ENCODE results near the gene EPHA5. TPM values are rescaled to one million over a fixed set of nuclear protein-coding genes. Genes with fewer than 3 reads are reported as not detected.

The EPHA5 gene
- total RNA-seq (2022) = 0.11 and 0.26 TPM in 2 replicates
- Bru-seq, nascent RNA = percentile 16 among the genes with signal in this experiment
- BruChase-seq, experiment 1, labeled RNA remaining after a 2-hour chase = percentile 16 among the genes with signal in this experiment
- percentile 14 among the genes with signal in this experiment for BruChase-seq, experiment 2, labeled RNA remaining after a 6-hour chase
- long read RNA-seq = 0 reads

- Mint-ChIP-seq H3K4me1 (ENCODE audit: low read depth, unreplicated experiment) (peaks cover 13% of the 10 kb centered on the region), H3K4me3 (ENCODE audit: unreplicated experiment) (peak within 1 kb of the TSS; percentile 77), H3K36me3 (ENCODE audit: insufficient read depth, unreplicated experiment) (no peaks in the 10 kb centered on the region), H3K27me3 (ENCODE audit: insufficient read depth, unreplicated experiment) (peaks cover 5% of the 10 kb centered on the region), H3K27ac (ENCODE audit: unreplicated experiment) (no peak within 1 kb of the TSS), H3K9me3 (ENCODE audit: unreplicated experiment) (no peaks in the 10 kb centered on the region)
- Histone ChIP-seq H3K9me3 (no peaks in the 10 kb centered on the region), H3K4me1 (peaks cover 14% of the 10 kb centered on the region), H3K27me3 (replicated peaks; ENCODE audit: control insufficient read depth, insufficient read depth, low read length) (no peaks in the 10 kb centered on the region; the same call in 1 of the 2 replicates), H3K4me3 (ENCODE audit: low read depth, low read length) (peak within 1 kb of the TSS; percentile 25), H3K36me3 (ENCODE audit: control insufficient read depth, insufficient read depth, low read length) (no peaks in the 10 kb centered on the region)
- CTCF ChIA-PET = interaction anchor here (0.5 kb wide), 2 partner anchors 866 to 1812 kb away, joined by 3 read pairs; no protein-coding TSS in a partner anchor
- peak; percentile 55 to 60 for DNase-seq
- POLR2A ChIA-PET = no interaction called here
- TF ChIP-seq, protein P1, sequence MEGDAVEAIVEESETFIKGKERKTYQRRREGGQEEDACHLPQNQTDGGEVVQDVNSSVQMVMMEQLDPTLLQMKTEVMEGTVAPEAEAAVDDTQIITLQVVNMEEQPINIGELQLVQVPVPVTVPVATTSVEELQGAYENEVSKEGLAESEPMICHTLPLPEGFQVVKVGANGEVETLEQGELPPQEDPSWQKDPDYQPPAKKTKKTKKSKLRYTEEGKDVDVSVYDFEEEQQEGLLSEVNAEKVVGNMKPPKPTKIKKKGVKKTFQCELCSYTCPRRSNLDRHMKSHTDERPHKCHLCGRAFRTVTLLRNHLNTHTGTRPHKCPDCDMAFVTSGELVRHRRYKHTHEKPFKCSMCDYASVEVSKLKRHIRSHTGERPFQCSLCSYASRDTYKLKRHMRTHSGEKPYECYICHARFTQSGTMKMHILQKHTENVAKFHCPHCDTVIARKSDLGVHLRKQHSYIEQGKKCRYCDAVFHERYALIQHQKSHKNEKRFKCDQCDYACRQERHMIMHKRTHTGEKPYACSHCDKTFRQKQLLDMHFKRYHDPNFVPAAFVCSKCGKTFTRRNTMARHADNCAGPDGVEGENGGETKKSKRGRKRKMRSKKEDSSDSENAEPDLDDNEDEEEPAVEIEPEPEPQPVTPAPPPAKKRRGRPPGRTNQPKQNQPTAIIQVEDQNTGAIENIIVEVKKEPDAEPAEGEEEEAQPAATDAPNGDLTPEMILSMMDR (IDR thresholded peaks at IDR 0.05; ENCODE audit: insufficient read depth in 1 of 2, low read depth in 1 of 2, low read length in 1 of 2, severe bottlenecking in 1 of 2, unreplicated experiment in 1 of 2) = peak in 1 of 2 experiments; percentile 39
- no TSS peak for BruUV-seq (replicated peaks)
- intact Hi-C loops (cut with micrococcal nuclease; ENCODE audit: unreplicated experiment) = no loop called here
Measured at GRCh38 chr4:65670331-65671031, at the start of gene EPHA5. Gene EPHA5 (minus strand): TSS chr4:65670489. CDS start chr4:65669742, 747 bp downstream.

DNA sequence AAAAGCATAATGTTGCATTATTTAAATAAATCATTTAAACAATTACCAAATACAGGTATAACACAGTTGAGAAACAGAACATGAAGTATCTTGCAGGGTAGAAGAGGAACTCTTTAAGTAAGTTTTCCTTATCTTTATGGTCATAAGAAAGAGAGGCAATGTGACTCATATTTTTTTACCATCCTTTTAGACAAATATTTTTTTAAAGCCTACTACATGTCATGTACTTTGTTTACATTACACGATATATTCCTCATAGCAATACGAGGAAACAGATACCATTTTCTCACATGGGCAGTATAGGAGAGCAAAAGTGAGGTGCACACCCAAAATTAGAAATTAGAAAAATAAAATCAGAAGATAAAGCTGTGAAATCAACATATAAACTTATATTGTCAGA, 49.3 kb upstream of the EPHA5 start:
- POLR2A ChIA-PET = no interaction called here
- no peak overlapping the region for H3K27ac Mint-ChIP-seq (ENCODE audit: unreplicated experiment)
- no TSS peak for BruUV-seq (replicated peaks)

DNA sequence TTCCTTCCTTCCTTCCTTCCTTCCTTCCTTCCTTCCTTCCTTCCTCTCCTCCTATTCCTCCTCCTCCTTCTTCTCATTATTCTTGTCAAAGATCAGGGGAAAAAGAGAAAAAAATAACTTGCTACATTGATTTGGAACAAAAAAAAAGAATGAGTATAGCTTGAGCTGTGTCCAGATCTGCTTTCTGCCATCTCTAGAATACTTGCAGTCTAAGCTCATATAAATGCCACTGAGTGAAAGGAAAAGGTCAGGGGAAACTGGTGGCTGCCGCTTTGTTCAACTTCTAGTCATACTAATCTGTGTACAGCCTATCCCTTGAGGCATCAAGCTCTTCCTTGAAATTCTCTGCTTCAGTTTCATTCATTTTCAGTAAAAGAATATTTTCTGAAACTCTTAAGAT, 28.3 kb upstream of the EPHA5 start:
- H3K4me1 ChIP-seq = no peaks in the 10 kb centered on the region
- no peak overlapping the region for H3K27ac Mint-ChIP-seq (ENCODE audit: unreplicated experiment)
- no TSS peak for BruUV-seq (replicated peaks)

More for the DNA sequence above, 49.3 kb upstream of the EPHA5 start:
- Histone ChIP-seq H3K4me1 (no peaks in the 10 kb centered on the region), H3K27me3 (replicated peaks; ENCODE audit: control insufficient read depth, insufficient read depth, low read length) (no peaks in the 10 kb centered on the region), H3K9me3 (no peaks in the 10 kb centered on the region), H3K4me3 (ENCODE audit: low read depth, low read length) (no peak overlapping the region), H3K36me3 (ENCODE audit: control insufficient read depth, insufficient read depth, low read length) (no peaks in the 10 kb centered on the region)
- no peak for DNase-seq
- Mint-ChIP-seq H3K4me3 (ENCODE audit: unreplicated experiment) (no peak overlapping the region), H3K36me3 (ENCODE audit: insufficient read depth, unreplicated experiment) (no peaks in the 10 kb centered on the region), H3K4me1 (ENCODE audit: low read depth, unreplicated experiment) (no peaks in the 10 kb centered on the region), H3K9me3 (ENCODE audit: unreplicated experiment) (no peaks in the 10 kb centered on the region), H3K27me3 (ENCODE audit: insufficient read depth, unreplicated experiment) (peaks cover 2% of the 10 kb centered on the region)
- TF ChIP-seq, protein P1 (IDR thresholded peaks at IDR 0.05; ENCODE audit: insufficient read depth in 1 of 2, low read depth in 1 of 2, low read length in 1 of 2, severe bottlenecking in 1 of 2, unreplicated experiment in 1 of 2) = no peak
- CTCF ChIA-PET = no interaction called here
- intact Hi-C loops (cut with micrococcal nuclease; ENCODE audit: unreplicated experiment) = no loop called here

More for the DNA sequence above, 28.3 kb upstream of the EPHA5 start:
- Mint-ChIP-seq H3K4me1 (ENCODE audit: low read depth, unreplicated experiment) (no peaks in the 10 kb centered on the region), H3K36me3 (ENCODE audit: insufficient read depth, unreplicated experiment) (no peaks in the 10 kb centered on the region), H3K4me3 (ENCODE audit: unreplicated experiment) (no peak overlapping the region), H3K9me3 (ENCODE audit: unreplicated experiment) (no peaks in the 10 kb centered on the region), H3K27me3 (ENCODE audit: insufficient read depth, unreplicated experiment) (no peaks in the 10 kb centered on the region)
- Histone ChIP-seq H3K36me3 (ENCODE audit: control insufficient read depth, insufficient read depth, low read length) (no peaks in the 10 kb centered on the region), H3K4me3 (ENCODE audit: low read depth, low read length) (no peak overlapping the region), H3K9me3 (no peaks in the 10 kb centered on the region), H3K27me3 (replicated peaks; ENCODE audit: control insufficient read depth, insufficient read depth, low read length) (no peaks in the 10 kb centered on the region)
- intact Hi-C loops (cut with micrococcal nuclease; ENCODE audit: unreplicated experiment) = no loop called here
- ChIA-PET CTCF (no interaction called here), POLR2A (no interaction called here)
- no peak for DNase-seq
- TF ChIP-seq, protein P1 (IDR thresholded peaks at IDR 0.05; ENCODE audit: insufficient read depth in 1 of 2, low read depth in 1 of 2, low read length in 1 of 2, severe bottlenecking in 1 of 2, unreplicated experiment in 1 of 2) = no peak
